ENCODE results near the gene TMEM116.
"Not testable (repeated sequence)": the region's sequence is repeated elsewhere in the genome, so short reads cannot be mapped to it uniquely, and the experiment has no call there.

DNA sequence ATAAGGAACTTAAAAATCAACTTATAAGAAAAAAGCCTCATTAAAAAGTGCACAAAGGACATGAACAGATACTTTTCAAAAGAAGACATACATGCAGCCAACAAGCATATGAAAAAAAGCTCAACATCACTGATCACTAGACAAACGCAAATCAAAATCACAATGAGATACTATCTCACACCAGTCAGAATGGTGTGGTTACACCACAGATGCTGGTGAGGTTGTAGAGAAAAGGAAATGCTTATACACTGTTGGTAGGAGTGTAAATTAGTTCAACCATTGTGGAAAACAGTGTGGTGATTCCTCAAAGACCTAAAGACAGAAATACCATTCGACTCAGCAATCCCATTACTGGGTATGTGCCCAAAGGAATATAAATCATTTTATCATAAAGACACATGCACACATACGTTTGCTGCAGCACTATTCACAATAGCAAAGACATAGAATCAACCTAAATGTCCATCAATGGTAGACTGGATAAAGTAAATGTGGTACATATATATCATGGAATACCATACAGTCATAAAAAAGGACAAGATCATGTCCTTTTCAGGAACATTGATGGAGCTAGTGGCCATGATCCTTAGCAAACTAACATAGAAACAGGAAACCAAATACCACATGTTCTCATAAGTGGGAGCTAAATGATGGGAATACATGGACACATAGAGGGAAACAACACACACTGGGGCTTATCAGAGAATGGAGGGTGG, 61.8 kb downstream of the TMEM116 start:
- TF ChIP-seq, protein P1, sequence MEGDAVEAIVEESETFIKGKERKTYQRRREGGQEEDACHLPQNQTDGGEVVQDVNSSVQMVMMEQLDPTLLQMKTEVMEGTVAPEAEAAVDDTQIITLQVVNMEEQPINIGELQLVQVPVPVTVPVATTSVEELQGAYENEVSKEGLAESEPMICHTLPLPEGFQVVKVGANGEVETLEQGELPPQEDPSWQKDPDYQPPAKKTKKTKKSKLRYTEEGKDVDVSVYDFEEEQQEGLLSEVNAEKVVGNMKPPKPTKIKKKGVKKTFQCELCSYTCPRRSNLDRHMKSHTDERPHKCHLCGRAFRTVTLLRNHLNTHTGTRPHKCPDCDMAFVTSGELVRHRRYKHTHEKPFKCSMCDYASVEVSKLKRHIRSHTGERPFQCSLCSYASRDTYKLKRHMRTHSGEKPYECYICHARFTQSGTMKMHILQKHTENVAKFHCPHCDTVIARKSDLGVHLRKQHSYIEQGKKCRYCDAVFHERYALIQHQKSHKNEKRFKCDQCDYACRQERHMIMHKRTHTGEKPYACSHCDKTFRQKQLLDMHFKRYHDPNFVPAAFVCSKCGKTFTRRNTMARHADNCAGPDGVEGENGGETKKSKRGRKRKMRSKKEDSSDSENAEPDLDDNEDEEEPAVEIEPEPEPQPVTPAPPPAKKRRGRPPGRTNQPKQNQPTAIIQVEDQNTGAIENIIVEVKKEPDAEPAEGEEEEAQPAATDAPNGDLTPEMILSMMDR (IDR thresholded peaks at IDR 0.05) = not testable (repeated sequence)
- TF ChIP-seq, protein P2, sequence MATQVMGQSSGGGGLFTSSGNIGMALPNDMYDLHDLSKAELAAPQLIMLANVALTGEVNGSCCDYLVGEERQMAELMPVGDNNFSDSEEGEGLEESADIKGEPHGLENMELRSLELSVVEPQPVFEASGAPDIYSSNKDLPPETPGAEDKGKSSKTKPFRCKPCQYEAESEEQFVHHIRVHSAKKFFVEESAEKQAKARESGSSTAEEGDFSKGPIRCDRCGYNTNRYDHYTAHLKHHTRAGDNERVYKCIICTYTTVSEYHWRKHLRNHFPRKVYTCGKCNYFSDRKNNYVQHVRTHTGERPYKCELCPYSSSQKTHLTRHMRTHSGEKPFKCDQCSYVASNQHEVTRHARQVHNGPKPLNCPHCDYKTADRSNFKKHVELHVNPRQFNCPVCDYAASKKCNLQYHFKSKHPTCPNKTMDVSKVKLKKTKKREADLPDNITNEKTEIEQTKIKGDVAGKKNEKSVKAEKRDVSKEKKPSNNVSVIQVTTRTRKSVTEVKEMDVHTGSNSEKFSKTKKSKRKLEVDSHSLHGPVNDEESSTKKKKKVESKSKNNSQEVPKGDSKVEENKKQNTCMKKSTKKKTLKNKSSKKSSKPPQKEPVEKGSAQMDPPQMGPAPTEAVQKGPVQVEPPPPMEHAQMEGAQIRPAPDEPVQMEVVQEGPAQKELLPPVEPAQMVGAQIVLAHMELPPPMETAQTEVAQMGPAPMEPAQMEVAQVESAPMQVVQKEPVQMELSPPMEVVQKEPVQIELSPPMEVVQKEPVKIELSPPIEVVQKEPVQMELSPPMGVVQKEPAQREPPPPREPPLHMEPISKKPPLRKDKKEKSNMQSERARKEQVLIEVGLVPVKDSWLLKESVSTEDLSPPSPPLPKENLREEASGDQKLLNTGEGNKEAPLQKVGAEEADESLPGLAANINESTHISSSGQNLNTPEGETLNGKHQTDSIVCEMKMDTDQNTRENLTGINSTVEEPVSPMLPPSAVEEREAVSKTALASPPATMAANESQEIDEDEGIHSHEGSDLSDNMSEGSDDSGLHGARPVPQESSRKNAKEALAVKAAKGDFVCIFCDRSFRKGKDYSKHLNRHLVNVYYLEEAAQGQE (IDR thresholded peaks at IDR 0.05; ENCODE audit: insufficient read depth in 1 of 2, low read depth in 2 of 2, low read length in 1 of 2) = not testable (repeated sequence)
